RKO (cell line): ENCODE measurements around the gene GAB2.
A peak's percentile ranks its signal among the peaks of the same experiment; 100 is the strongest.

Experiments used
- DNase-seq: peaks from one replicate; pipeline ENCODE4 v3.0.0-alpha.2; 2016; ENCODE audit warnings: low spot score

GAB2 gene

DNA sequence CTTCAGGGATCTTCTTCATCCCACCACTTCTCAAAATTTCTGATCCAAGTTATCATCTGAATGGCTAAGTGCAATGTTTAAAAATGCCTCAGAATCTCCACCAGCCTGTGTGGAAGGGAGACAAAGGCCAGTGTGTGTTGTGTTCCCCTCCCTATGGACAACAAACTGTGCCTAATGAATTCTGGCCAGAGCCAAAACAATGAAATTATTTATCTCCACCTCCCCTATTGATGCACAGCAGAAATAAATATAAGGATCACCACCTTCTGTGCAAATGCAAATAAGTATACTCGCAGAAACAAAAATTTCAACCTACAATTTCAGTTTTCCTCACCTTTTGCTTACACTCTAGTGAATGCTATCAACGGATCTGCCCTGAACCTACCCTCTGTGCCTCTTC lies 75.8 kb downstream of the GAB2 start:
- no peak for DNase-seq

DNA sequence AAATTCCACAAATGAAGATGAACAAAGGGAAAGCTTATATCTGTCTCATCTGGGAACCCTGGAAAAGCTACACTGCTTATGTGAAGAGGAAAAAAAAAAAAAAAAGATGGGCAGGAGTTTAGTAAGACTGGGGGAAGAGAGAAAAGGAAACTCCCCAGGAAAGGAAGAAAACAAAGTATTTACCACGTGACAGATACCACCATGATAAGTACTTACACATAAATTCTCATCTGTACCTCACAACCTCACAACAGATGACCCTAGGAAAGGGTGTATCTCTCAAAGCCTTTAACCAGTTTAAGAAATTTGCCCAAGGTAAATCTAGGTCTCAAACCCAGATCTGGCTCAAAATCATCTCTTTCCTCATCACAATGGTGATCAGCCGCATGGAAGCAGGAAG lies 77.1 kb downstream of the GAB2 start:
- no peak for DNase-seq

DNA sequence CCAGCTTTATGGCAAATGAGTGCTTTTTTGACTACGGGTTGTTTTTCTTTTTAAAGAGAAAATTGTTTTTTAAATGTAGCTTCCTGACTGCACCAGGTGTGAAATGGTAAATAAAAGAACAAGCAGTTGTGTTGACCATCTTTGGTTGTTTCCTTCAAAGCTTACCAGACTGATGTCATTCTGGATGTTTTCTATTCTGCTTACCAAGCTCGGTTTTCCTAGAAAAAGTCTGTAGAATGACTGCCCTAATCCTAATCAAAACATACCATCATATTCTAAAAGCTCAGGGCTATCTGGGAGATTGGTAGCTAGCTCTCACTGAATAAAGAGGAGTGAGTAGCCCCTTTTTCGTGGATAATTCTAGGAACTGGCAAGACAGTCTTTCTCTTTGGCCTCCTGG lies 77.7 kb downstream of the GAB2 start:
- no peak for DNase-seq

DNA sequence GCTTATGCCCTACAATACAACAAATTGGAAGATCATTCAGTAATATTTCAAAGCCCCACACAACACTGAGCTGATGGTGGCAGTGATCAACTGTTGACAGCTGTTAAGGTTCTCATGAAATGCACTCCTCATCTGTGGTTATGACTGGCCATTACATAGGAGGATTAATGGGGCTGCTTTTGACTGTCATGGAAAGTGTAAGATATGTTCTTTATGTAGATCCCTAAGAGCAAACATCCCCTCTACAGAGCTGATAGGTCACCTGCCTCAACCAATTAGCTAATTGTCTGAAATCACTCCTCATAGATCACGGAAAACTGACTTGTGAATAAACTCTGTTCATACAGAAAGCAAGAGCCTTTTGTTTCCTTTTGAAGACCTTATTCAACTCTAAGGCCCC lies 78.1 kb downstream of the GAB2 start:
- DNase-seq = no peak

DNA sequence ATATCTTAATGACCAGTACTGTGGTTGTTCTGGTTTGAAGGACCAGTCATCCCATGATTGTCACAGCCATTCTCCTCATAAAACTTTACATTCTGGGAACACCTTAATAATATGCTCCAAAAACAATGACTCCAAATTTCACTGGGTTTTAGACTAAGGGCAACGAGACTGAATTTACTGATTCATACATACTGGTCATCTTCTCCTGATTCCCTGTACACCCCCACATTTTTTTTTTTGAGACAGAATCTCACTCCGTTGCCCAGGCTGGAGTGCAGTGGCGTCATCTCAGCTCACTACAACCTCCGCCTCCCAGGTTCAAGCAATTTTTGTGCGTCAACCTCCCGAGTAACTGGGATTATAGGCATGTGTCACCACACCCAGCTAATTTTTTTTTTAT lies 78.9 kb downstream of the GAB2 start:
- DNase-seq = no peak

DNA sequence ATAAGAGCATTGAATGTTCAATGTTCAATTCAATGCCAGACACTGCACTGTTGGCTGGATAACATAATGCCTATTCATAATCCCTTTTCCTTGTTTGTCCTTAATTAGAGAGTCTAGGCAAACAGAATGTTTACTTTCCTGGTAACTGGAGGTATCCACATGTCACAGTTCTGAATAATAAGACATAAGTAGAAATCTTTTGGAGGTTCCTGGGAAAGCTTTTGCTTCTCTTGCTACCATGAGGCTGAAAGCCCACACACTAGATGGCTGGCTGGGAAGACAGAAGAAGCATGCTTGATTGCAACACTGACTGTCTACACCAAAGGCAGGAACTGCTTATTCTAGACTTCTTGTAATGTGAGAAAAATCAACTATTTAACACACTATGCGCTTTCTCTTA lies 79.5 kb downstream of the GAB2 start:
- DNase-seq = no peak

DNA sequence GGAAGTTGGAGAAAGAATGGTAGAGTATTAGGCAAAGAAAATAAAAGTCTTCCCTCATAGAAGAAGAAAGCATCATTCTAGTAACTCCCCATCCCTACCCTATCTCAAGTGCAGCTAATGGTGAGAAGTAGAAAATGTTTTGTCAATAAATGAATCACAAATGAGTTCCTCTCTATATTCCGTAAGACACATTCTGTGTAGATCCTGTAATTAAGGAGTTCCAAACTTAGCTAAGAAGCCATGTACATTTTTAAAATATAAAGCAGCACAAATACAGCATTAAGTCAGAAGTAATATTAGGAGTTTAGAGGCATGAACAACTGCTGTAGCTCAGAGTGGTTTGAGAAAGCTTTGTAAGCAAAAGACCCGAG lies 80.1 kb downstream of the GAB2 start:
- no peak for DNase-seq

DNA sequence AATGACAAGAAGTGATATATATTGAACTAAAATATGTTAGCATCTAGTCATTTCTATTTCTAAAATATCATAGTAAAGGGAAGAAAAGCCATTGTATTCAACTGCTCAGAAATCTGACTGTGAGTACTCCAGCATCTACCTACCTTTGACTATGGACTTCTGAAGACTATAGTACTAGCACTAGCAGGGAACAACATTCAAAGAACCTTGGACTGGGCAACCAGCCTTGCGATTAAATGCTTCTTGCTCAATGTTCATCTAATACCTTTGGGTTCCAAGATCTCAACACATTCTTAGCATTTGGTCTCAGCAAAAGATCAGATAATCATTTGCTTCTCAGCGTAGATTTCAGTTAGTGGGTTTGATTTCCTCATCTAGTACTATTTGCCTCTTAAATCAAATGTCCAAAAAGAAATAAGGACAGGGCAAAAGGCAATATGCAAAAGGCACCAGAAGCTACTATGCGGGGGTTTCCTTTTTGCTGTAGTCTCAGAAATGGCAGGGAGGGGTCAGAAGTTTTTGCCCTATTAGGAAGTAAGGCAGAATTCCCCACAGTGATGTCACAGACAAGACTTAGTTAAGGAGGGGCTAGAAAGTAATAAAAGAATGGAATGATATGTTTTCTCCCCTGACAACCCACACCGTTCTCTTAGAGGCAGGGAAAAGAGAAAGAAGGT lies 80.6 kb downstream of the GAB2 start:
- DNase-seq = no peak

DNA sequence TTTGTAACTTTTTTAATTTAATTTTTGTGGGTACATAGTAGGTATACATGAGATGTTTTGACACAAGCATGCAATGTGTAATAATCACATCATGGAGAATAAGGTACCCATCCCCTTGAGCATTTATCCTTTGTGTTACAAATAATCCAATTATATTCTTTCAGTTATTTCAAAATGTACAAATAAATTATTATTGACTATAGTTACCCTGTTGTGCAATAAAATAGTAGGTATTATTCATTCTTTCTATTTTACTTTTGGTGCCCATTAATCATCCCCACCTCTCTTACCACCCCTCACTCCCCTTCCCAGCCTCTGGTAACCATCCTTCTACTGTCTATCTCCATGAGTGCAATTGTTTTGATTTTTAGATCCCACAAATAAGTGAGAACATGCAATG lies 83.5 kb downstream of the GAB2 start:
- no peak for DNase-seq

DNA sequence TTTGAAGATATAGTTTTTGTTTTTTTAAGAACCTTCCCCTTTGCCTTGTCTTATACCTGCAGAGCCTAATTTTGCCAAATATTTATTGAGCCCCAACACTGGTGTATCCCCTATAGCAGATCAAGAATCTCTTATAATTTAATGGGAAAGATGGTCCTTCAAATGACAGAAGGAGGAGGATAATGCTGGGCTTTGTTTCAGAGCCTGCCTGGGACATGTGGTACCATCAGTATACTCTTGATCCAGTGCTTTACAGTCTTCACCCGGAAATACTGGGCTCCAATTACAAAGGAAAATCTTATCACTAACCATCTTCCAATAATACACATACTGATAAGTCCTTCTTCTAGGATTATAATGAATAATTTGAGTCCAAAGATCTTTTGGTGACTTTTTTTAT lies 84.7 kb downstream of the GAB2 start:
- no peak for DNase-seq

DNA sequence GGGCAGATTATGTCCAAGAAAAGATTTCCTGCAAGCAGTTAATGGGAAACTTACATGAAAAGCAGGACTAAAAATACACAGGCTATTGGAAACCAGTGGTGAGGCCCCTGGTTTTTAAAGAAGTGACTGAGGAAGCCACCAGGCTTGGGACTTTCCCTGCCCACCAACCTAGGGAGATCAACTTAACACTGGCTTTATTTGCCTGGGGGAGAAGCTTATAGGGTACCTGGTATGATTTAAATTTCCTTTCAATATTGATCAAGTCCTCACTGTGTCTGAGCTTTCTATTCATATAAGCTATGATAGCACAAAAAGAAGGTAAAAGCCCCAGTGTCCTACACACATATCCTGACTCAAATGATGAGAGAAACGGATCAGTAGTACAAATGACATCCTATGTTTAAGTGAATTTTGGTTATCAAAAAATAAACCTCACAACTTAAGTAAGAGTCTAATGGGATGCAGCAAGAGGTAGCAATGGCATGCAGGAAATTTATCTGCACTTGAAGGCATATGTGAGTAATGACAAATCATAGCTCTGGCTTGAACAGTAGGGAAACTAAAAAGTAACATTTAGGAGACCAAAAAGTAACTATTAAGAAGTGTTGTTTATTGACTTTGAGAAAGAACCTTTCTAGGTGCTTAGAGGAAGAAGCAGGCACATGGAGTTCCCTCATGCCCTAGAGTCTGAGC lies 85.3 kb downstream of the GAB2 start:
- no peak for DNase-seq

DNA sequence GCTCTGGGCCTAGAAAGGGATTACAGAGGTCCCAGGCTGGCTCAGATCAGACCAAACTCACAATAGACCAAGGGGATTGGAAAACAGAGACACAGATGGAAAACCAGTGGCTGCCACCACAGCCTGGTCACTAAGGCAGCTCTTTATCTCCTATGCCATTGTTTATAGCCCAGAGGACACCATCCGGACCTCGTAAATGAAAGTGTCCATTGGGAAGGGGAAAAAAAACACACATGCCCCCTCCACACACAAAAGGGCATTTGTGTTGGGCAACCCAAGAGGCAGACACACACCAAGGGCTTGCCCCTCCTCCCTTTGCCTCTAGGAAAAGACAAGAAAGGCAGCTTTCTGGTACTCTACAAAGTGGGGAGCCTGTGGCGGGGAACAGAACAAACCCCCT lies 85.9 kb downstream of the GAB2 start:
- no peak for DNase-seq

DNA sequence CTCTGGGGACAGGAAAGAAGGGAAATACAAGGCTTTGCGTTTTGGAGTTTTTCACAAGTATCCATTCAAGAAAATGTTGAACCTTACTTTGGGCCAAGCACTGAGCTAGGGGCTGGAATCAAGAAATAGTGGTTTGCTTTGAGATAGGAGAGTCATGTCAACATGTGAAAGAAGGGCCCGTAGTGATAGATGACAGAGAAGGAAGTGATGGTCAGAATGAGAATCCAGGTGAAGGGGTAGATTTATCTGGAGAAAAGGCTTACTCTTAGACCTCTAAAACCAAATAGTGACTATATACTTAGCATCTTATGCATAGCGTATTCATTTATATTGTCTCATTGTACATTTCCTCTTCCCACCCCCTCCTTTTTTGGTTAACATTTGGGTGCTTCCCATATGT lies 87.3 kb downstream of the GAB2 start:
- DNase-seq = no peak

DNA sequence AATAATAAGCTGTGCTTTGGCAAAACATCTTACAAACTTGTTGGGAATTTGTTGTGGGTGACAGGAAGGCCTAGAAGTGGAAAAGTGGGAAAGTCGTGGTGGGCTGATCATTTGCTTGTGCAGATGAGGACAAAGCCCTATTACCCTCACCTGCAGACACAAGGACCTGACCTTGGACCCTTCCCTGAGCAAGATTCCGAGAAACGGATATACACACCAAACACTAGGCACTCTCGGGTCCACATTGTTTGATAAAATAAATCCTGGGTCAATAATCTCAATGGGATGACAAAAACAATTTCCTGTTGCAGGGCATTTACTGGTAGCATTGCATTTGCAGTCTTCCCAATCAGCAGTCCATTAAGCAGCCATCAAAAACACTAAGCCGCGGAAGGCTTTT lies 89.7 kb downstream of the GAB2 start:
- DNase-seq = no peak

DNA sequence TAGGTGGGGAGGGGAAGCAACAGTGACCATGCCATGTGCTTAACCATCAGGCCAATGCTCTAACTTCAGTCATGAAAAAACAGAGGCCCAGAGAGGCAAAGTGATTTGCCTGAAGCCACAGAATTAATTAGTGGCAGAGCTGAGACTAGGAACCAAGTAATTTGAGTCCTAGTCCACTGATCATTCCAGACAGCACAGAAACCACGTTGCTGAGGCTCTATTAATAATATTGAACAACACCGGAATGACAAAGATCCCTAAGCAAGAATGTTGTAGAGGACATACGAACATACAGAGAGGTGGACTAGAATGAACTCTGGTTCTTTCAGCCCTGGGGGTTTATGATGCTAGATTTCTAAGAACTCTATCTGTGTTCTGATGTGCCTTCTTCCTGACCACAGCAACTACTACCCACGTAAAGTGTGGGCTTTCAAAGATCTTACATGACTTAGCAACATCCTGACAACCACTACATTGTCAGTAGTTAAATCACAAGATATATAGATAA lies 92.3 kb downstream of the GAB2 start:
- no peak for DNase-seq

DNA sequence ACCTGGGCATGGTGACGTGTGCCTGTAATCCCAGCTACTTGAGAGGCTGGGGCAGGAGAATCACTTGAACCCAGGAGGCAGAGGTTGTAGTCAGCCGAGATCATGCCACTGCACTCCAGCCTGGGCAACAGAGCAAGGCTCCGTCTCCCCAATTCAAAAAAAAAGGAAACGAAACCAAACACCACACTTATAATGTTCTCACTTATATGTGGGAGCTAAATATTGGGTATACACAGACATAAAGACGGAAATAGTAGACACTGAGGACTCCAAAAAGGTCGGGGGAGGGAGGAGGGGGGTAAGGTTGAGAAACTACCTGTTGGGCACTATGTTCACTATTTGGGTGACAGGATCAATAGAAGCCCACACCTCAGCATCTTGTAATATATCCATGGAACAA lies 94.3 kb downstream of the GAB2 start:
- no peak for DNase-seq

DNA sequence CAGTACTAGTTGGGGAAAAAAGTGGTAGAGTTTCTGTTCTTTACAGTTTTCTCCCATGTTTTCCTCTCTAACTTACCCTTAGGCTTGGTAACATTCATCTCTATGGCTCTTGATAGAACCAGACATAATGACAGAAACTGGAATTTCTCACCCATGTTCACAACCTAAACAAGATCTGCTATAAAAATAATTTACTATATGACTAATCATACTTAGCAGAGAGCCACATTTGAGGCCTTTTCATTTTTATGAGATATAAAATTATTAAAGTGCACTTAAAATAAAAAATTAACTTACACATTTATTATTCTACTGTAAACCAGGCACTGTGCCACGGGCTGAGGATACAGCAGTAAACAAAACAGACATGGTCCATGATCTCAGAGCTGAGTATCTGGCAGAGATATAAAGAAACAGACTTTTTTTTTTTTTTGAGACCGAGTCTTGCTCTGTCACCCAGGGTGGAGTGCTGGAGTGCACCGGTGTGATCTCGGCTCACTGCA lies 98.1 kb downstream of the GAB2 start:
- no peak for DNase-seq

DNA sequence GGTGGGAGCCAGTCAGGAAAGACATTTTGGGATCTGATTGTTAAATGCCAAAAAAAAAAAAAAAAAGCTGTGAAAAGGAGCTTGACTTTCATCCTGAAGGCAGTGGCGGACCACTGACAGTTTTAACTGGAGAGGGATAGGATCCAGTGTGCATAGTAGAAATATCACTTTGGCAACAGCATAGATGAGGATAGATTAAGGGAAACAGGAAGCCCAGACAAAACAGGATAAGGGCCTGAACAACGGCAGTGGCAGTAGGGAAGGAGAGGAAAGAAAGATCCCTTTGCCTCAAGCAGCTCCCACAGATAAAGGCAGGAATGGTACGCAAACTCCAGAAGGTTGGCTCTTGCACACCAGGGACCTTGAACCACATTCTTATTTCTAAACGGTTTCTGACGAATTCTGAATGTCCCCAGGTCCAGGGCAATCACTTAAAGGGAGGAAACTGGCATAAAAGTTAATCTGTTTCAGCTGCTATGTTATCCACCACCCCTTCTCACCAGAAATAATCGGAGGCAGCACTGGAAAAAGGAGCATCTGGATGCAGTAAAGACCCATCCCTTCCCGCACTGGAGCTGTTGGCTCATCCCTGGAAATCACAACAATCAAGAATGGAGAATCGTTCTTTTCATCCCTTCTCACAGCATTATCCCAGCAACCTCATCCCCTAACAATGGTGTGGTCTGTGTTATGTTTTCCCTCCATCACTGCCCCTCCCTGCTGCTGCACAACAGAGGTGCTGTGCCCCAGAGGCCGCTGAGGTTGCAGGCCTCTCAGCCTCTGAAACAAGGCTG lies 99.1 kb downstream of the GAB2 start:
- DNase-seq = no peak

DNA sequence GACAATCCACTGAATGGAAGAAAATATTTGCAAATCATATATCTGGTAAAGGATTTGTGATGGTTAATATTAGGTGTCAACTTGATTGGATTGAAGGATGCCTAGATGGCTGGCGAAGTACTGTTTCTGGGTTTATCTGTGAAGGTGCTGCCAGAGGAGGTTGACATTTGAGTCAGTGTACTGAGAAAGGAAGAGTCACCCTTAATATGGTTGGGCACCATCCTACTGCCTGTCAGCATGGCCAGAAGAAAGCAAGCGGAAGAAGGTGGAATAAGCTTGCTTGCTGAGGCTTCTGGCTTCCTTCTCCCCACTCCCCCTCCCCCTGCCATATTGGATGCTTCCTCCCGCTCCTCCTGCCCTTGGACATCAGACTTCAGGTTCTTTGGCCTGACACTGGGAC lies 101.9 kb downstream of the GAB2 start:
- no peak for DNase-seq

DNA sequence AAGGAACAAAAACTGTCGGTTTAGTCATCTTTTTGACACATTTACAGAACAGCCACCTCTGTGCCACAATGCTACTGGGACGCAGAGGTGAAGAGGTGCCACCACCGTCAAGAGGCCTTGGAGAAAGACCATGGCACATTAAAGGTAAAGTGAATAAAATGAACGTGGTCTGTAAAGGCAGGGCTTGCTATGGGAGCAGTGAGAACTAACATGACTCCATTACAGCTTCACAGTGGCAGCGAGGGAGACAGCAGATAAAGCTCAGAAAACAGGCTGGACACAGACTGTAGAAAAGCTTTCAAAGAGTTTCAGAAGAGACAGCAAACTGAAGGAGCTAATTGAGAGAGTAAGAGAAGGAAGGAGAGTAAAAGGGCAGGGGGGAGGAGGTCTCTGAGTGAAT lies 102.9 kb downstream of the GAB2 start:
- no peak for DNase-seq

DNA sequence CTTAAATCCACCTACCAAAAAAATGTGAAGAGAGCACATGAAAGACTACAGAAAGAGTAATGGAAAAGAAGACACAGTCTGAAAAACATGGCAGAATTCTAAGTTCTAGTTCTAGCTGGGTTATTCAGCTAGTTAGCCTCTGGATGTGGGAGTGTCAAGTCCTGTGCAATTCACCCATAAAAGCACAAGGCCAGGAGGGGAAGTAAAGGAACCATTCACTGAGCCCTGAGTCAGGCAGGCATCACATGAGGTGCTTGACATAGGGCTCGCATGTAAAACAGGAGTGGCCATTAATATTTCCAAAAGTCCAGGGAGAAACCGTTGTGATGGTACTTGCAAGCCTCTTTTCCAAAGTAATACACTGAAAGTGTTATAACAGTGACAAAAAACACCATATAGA lies 103.7 kb downstream of the GAB2 start:
- no peak for DNase-seq

DNA sequence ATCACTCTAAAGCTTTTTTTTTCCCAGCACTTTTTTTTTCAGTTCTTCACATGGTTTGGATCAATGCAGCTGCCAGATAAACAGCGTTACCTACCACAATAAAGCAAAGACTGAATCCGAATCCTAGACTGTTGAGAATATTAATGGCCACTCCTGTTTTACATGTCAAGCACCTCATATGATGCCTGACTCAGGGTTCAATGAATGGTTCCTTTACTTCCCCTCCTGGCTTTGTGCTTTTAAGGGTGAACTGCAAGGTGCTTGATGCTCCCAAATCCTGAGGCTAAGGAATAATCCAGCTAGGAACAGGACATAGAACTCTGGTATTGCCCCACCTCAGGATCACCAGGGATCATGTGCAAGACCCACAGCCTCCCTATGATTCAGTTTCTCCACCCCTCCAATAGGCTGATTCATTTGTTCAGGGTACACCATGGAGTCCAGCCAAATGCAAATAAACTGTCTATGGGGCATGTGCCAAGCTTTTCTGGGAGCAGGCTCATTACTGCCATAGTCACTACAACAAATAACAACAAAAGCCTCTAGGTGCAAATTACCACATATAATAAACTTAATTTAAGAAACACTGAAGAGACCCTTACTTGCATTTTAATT lies 104.3 kb downstream of the GAB2 start:
- peak; percentile 45 for DNase-seq

DNA sequence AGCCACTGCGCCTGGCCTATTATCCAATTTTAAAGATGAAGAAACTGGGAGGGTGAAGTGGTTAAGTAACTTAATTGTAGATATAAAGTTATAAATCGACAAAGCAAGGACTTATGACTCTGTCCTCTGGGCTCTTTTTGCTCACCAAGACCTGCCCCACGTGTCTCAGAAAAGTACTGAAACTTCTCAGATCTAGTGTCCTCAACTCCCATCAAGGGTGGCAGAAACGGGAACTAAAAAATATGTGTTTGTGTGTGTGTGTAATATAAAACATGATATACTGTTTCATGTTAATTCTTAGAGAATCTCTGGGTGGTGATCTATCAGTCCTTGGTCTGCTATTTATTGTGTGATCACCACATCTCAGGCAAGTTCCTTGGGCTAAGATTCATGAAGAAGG lies 104.9 kb downstream of the GAB2 start:
- no peak for DNase-seq
